ENCODE data around the gene RTN4IP1.

GRCh38 chr6:106619223-106619622, 10.1 kb downstream of the RTN4IP1 start:
- no peak for TF ChIP-seq POLR2A (IDR thresholded peaks at IDR 0.05)
- TF ChIP-seq, protein P1, sequence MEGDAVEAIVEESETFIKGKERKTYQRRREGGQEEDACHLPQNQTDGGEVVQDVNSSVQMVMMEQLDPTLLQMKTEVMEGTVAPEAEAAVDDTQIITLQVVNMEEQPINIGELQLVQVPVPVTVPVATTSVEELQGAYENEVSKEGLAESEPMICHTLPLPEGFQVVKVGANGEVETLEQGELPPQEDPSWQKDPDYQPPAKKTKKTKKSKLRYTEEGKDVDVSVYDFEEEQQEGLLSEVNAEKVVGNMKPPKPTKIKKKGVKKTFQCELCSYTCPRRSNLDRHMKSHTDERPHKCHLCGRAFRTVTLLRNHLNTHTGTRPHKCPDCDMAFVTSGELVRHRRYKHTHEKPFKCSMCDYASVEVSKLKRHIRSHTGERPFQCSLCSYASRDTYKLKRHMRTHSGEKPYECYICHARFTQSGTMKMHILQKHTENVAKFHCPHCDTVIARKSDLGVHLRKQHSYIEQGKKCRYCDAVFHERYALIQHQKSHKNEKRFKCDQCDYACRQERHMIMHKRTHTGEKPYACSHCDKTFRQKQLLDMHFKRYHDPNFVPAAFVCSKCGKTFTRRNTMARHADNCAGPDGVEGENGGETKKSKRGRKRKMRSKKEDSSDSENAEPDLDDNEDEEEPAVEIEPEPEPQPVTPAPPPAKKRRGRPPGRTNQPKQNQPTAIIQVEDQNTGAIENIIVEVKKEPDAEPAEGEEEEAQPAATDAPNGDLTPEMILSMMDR (IDR thresholded peaks at IDR 0.05) = no peak
